ENCODE measurements around the gene PAX2. TPM values are rescaled to one million over a fixed set of nuclear protein-coding genes. Genes with fewer than 3 reads are reported as not detected.

PAX2 gene
- total and polyA plus RNA-seq, 2 of the 8 experiments (the other 6 are each of a cell fraction or from before 2014, with no cell fraction given) = 0.02 TPM; not detected in 1

DNA sequence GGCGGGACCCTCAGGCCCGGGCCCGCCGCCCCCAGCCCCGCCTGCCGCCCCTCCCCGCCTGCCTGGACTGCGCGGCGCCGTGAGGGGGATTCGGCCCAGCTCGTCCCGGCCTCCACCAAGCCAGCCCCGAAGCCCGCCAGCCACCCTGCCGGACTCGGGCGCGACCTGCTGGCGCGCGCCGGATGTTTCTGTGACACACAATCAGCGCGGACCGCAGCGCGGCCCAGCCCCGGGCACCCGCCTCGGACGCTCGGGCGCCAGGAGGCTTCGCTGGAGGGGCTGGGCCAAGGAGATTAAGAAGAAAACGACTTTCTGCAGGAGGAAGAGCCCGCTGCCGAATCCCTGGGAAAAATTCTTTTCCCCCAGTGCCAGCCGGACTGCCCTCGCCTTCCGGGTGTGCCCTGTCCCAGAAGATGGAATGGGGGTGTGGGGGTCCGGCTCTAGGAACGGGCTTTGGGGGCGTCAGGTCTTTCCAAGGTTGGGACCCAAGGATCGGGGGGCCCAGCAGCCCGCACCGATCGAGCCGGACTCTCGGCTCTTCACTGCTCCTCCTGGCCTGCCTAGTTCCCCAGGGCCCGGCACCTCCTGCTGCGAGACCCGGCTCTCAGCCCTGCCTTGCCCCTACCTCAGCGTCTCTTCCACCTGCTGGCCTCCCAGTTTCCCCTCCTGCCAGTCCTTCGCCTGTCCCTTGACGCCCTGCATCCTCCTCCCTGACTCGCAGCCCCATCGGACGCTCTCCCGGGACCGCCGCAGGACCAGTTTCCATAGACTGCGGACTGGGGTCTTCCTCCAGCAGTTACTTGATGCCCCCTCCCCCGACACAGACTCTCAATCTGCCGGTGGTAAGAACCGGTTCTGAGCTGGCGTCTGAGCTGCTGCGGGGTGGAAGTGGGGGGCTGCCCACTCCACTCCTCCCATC, 82.7 kb downstream of the PAX2 start:
- no peak for FAIRE-seq
- no peak overlapping the region for H3K9ac ChIP-seq (replicated peaks in 1 of 4; ENCODE audit: extremely low read depth in 1 of 4, low read depth in 3 of 4, low read length in 3 of 4)
- POLR2A ChIA-PET (ENCODE audit: partially characterized antibody) = no interaction called here
- no peak for TF ChIP-seq RXRA (IDR thresholded peaks at IDR 0.05; ENCODE audit: insufficient read depth, low read depth, low read length)
- peak; percentile 64; the same call in 1 of the 2 replicates for TF ChIP-seq CBX8 (IDR thresholded peaks at IDR 0.05; ENCODE audit: borderline replicate concordance, low read depth, low read length)
- no peak for TF ChIP-seq NRF1 (IDR thresholded peaks at IDR 0.05; ENCODE audit: low read depth, low read length)
- no peak for TF ChIP-seq EP300 (IDR thresholded peaks at IDR 0.05; ENCODE audit: borderline replicate concordance in 1 of 2, low read depth in 2 of 2, low read length in 2 of 2)
- TF ChIP-seq RNF2 (IDR thresholded peaks at IDR 0.05; ENCODE audit: borderline replicate concordance, low read depth, low read length, missing control alignments, poor library complexity, severe bottlenecking) = peak; percentile 67
- TF ChIP-seq SAP30 (IDR thresholded peaks at IDR 0.05; ENCODE audit: insufficient read depth, insufficient replicate concordance, low read length) = no peak
- peak; percentile 45 for TF ChIP-seq SUZ12 (IDR thresholded peaks at IDR 0.05; ENCODE audit: low read length)
- TF ChIP-seq KDM1A (IDR thresholded peaks at IDR 0.05; ENCODE audit: borderline replicate concordance, low read length) = no peak

More for the DNA sequence above, 82.7 kb downstream of the PAX2 start:
- no peak overlapping the region for H3K23ac ChIP-seq (ENCODE audit: insufficient read length)
- no peak overlapping the region for H3K27ac ChIP-seq (ENCODE audit: low read depth, low read length)
- no peak overlapping the region for H2BK5ac ChIP-seq (ENCODE audit: low read depth, low read length)
- H4K91ac ChIP-seq (replicated peaks; ENCODE audit: insufficient read length, low read length) = no peak overlapping the region
- no peaks in the 10 kb centered on the region for H3K79me2 ChIP-seq (ENCODE audit: control insufficient read depth in 1 of 2, insufficient read depth in 2 of 2, low read length in 2 of 2)
- H3K14ac ChIP-seq (ENCODE audit: insufficient read length) = no peak overlapping the region
- H2AK5ac ChIP-seq (ENCODE audit: low read depth, low read length) = no peak overlapping the region
- peak overlapping the region; percentile 51 to 72 for H3K4me2 ChIP-seq (ENCODE audit: insufficient read depth in 1 of 2, low read depth in 2 of 2, low read length in 2 of 2)
- peak in 1 of 2 experiments; percentile 74 for DNase-seq (ENCODE audit: low read depth in 1 of 2, low spot score in 2 of 2)
- H3K4me1 ChIP-seq (replicated peaks in 1 of 4; ENCODE audit: control insufficient read depth in 3 of 4, insufficient read depth in 4 of 4, low read length in 3 of 4) = peaks cover 4 to 26% (median 20%) of the 10 kb centered on the region in 4 experiments
- H4K20me1 ChIP-seq (replicated peaks in 1 of 2; ENCODE audit: control insufficient read depth in 1 of 2, insufficient read depth in 2 of 2, low read length in 2 of 2) = peaks cover 12 to 15% of the 10 kb centered on the region in 2 experiments
- H3K27me3 ChIP-seq (replicated peaks in 1 of 4; ENCODE audit: control insufficient read depth in 3 of 4, extremely low read depth in 1 of 4, insufficient read depth in 3 of 4, low read length in 3 of 4) = peaks cover 96 to 100% (median 100%) of the 10 kb centered on the region in 4 experiments
- H3K56ac ChIP-seq (replicated peaks; ENCODE audit: insufficient read length, low read depth, low read length) = no peak overlapping the region
- H3K9me3 ChIP-seq (ENCODE audit: insufficient read depth in 2 of 2, low read depth in 1 of 2, low read length in 1 of 2) = no peaks in the 10 kb centered on the region
- peak overlapping the region in 3 of 4 experiments; percentile 26 to 53 (median 28); a peak in 5 of 8 replicates for H3K4me3 ChIP-seq (ENCODE audit: extremely low read depth in 1 of 4, insufficient read depth in 2 of 4, low read depth in 3 of 4, low read length in 4 of 4)
- no peak overlapping the region for H3K18ac ChIP-seq (ENCODE audit: extremely low read depth, low read length)
- H2BK15ac ChIP-seq (ENCODE audit: low read length) = no peak overlapping the region
- 5% methylated on average over 64 of the region's 69 CpGs; no CpG with 5 or more reads in 1 of the 2 experiments for WGBS, 2 experiments (ENCODE audit: extremely low coverage in 1 of 2, insufficient coverage in 1 of 2, insufficient read length in 1 of 2, insufficient replicate concordance in 2 of 2, low coverage in 1 of 2, low lambda C conversion rate in 2 of 2, missing lambda C conversion rate in 1 of 2)
- no peak overlapping the region for H4K5ac ChIP-seq (ENCODE audit: insufficient read length, low read depth, low read length)
- no peaks in the 10 kb centered on the region for H3K79me1 ChIP-seq (ENCODE audit: low read depth, low read length)
- peak overlapping the region; percentile 60; the same call in 1 of the 2 replicates for H2BK12ac ChIP-seq (ENCODE audit: low read depth, low read length)
- H2BK20ac ChIP-seq (ENCODE audit: low read length) = no peak overlapping the region
- CTCF ChIA-PET (ENCODE audit: partially characterized antibody) = interaction anchor here (0.6 to 8.1 kb wide), 8 partner anchors 11 to 265 kb away, joined by 3 to 74 read pairs (median 4); no protein-coding TSS in a partner anchor
- peaks cover 2% of the 10 kb centered on the region; the same call in 1 of the 2 replicates for H3K23me2 ChIP-seq (ENCODE audit: low read depth, low read length)
- H2AFZ ChIP-seq (ENCODE audit: low read length) = no peak overlapping the region
- peaks cover 0 to 8% (median 0%) of the 10 kb centered on the region in 4 experiments; a peak in 1 of 8 replicates for H3K36me3 ChIP-seq (ENCODE audit: control insufficient read depth in 2 of 4, insufficient read depth in 4 of 4, low read length in 3 of 4)
- no peak overlapping the region for H2BK120ac ChIP-seq (replicated peaks; ENCODE audit: low read depth, low read length)
- H4K8ac ChIP-seq (ENCODE audit: extremely low read depth, insufficient read depth, low read length) = peak overlapping the region; percentile 35; the same call in 1 of the 2 replicates
- H3K4ac ChIP-seq (replicated peaks; ENCODE audit: insufficient read length, low read depth, low read length) = no peak overlapping the region

All from H1 (cell line).